GM12873 (cell line): Measurements from ENCODE around the gene BCAS1.

ENCODE experiments used
- TF ChIP-seq, protein P1 (sequence below): IDR thresholded peaks from 2 replicates; pipeline ENCODE4 v1.5.1; 2012; ENCODE audit warnings: low read depth, mild to moderate bottlenecking, moderate library complexity, low read length, control low read depth; ENCODE audit not compliant: insufficient read depth; ENCODE audit errors: missing control alignments

The BCAS1 gene

DNA sequence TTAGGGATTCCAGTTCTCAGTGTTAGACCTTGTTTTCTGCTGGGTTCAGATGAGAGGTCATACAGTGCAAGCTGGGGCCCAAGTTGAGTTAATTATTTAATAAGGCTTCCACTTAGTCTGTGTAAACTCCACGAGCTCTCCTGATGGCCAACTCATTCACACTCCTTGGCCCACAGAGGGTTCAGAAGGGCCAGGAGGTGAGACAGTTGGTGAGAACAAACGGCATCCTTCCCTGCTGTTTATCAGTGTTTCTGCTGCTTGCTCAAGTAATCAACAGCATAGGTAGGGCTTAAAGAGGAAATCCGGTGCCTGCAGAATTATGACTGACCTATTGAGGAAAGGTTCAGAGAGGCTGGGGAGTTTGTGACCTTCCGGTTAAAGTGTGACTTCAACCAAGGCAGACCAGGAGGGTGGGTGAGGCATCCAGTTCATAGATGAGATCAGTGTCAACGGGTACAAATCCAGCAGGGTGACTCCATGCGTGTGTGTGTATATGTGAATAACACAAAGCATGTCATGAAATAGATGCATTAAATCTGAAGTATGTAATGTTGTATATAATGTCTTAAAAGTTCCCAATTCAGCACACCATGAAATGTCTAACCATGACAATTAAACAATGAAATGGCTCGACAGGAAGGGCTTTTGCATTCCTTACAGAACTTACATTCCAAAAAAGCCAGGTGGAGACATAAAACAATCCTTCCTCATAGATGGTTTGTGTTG lies 37.4 kb upstream of the BCAS1 start:
- TF ChIP-seq, protein P1, sequence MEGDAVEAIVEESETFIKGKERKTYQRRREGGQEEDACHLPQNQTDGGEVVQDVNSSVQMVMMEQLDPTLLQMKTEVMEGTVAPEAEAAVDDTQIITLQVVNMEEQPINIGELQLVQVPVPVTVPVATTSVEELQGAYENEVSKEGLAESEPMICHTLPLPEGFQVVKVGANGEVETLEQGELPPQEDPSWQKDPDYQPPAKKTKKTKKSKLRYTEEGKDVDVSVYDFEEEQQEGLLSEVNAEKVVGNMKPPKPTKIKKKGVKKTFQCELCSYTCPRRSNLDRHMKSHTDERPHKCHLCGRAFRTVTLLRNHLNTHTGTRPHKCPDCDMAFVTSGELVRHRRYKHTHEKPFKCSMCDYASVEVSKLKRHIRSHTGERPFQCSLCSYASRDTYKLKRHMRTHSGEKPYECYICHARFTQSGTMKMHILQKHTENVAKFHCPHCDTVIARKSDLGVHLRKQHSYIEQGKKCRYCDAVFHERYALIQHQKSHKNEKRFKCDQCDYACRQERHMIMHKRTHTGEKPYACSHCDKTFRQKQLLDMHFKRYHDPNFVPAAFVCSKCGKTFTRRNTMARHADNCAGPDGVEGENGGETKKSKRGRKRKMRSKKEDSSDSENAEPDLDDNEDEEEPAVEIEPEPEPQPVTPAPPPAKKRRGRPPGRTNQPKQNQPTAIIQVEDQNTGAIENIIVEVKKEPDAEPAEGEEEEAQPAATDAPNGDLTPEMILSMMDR = no peak

DNA sequence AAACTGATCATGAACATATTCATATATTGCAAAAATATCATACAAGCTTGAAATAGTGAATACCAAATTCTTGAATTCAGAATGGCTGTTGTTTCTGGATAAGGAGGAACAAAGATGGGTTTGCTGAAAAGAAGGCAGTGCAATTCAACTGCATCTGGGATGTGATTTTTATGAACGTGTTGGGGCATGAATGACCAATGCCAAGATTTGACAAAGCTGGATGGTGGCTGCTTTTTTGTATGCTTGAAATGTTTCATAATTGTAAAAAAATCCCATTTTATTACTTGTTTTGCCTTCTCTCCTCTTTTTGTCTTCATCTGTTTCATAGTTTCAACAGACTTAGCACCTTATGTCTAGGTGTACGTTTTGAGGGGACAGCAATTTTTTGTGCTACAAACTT lies 36.8 kb upstream of the BCAS1 start:
- TF ChIP-seq, protein P1 = no peak

DNA sequence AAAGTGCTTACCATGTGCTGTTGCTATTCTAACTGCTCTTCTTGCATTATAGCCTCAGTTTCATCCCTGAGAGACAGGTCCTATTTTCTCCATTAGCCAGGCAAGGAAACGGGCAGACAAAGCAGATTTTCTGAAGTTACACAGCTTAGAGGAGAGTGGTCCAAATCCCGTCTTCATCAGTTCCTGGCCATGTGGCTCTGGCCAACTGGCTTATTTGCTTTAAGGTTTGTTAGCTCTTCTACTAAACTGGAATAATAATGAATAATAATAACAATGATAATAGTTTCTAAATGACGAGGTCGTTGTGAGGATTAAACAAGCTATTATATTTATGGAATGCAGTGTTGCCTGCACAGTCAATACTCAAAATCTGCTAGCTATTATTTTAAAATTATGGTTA lies 35.8 kb upstream of the BCAS1 start:
- TF ChIP-seq, protein P1 = no peak

DNA sequence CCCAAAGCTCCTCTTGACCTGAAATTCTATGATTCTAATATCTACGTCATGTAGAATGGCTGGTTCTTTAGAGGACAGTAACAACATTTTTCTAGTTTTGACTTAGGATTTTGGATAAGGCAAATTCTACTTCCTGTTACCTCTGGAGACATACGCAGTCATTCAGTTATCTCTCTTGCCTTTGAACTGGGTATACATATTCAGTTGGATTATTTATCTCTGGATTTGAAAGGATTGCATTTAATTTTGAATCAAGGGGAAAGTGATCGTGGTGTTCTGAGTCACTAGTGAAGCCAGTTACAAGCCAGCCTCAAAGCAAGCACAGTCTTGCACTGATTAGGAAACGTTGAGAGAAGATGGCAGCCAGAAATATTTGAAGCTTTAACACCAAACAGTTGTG lies 35.3 kb upstream of the BCAS1 start:
- TF ChIP-seq, protein P1 = no peak

DNA sequence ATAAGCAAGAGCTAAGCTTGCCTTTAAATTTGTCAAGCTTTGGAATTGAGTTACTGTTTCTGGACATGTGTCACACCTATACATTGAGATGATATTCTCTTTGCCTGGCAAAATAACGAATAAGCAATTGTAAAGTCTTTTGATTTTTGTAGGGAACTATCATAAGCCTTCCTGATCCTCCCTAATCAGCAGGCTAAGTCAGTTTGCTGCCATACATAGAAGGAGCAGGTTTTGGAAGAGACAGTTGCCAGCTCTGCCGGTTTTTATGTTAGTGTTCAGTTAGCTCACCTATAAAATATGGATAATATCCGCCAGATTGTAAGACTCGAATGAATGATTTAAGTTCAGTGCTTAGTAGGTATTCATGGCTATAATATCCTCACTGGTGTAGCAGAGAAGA lies 34.4 kb upstream of the BCAS1 start:
- TF ChIP-seq, protein P1 = no peak

DNA sequence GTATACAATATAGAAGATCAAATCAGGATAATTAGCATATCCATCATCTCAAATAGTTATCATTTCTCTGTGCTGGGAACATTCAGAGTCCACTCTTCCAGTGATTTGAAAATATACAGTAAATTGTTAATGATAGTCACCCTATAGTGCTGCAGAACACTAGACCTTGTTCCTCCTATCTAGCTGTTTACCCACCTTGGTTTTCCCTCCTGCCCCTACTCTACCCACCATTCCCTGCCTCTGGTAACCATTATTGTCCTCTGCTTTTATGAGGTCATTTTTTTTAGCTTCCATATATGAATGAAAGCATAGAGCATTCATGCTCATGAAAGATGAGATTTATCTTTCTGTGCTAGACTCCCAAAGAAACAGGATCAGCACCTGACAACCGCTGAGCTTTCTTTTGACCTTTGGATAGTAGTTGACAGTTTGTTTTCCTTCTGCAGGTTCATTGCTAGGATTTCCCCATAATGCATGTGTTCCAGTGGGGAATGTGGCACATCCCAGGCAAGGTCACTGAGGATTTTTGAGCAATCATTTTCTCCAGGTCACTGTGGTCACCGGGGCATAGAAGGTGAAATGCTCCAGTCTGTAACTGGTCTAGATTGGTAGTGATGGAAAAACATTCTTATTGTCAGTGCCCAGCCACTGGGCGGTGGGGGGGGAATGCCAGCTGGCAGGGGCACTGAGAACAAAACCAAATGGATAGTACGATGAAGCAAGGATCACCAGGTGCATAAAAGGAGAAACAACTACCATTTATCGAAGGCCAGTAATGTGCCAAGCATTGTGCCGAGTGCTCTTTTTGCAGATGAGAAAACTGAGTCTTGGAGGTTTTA lies 33.6 kb upstream of the BCAS1 start:
- TF ChIP-seq, protein P1 = no peak

DNA sequence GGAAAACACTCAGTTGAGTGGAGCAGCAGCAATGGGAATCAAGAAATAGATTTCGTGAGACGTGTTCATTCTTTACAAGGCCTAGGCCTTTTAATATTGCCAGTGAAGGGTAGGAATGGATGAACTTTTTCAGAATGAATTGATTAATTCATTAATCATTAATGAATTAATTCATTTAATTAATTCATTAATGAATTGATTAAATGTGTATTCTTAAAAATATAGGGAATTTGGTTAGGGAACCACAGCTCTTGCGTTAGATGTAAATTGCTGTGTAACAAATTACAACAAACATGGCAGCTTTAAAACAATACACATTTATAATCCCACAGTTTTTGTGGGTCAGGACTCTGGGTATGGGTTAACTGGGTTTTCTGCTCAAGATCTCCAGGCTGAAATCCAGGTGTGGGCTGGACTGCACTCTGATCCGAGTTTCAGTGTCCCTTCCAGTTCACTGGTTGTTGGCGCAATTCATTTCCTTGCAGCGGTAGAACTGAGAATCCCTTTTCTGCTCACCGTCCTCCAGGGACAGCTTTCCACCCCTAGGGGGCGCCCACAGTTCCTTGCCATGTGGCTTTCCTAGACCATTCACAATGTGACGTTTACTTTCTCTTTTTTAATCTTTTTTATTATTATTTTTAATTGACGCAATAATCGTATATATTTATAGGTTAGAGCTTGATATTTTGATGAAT lies 32.8 kb upstream of the BCAS1 start:
- TF ChIP-seq, protein P1 = peak; percentile 92
